ENCODE data around the gene PMEPA1. TPM values are rescaled to one million over a fixed set of nuclear protein-coding genes. Genes with fewer than 3 reads are reported as not detected.

The PMEPA1 gene
- total RNA-seq, 3 donors from 2014 or later (not counting 1 experiment from before 2014, with no cell fraction given), result 1.2 to 5.9 (median 2.4) TPM

DNA sequence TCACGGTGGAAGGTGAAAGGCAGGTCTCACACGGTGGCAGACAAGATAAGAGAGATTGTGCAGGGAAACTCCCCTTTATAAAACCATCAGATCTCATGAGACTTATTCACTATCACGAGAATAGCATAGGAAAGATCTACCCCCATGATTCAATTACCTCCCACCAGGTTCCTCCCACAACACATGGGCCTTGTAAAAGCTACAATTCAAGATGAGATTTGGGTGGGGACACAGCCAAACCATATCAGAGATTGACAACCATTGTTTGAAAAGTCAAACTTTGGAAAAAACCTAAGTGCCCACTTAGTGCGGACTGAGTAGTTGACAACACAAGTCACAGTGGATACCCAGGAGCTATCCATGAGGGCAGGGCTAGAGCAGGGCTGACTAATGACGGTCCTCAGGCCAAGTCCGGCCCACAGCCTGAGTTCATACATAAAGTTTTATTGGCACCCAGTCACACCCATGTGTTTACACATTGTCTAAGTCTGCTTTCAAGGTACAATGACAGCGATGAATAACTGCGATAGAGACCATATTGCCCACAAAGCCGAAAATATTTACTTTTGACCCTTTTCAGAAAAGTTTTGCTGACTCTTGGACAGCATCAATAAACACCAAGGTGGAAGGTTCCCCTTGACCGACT lies 33.8 kb upstream of the PMEPA1 start:
- intact Hi-C loops (cut with micrococcal nuclease), result no loop called here
- H3K27ac ChIP-seq (ENCODE audit: low read length), result no peak overlapping the region
- H3K4me3 ChIP-seq (ENCODE audit: low read length), result no peak overlapping the region
- TF ChIP-seq, protein P1, sequence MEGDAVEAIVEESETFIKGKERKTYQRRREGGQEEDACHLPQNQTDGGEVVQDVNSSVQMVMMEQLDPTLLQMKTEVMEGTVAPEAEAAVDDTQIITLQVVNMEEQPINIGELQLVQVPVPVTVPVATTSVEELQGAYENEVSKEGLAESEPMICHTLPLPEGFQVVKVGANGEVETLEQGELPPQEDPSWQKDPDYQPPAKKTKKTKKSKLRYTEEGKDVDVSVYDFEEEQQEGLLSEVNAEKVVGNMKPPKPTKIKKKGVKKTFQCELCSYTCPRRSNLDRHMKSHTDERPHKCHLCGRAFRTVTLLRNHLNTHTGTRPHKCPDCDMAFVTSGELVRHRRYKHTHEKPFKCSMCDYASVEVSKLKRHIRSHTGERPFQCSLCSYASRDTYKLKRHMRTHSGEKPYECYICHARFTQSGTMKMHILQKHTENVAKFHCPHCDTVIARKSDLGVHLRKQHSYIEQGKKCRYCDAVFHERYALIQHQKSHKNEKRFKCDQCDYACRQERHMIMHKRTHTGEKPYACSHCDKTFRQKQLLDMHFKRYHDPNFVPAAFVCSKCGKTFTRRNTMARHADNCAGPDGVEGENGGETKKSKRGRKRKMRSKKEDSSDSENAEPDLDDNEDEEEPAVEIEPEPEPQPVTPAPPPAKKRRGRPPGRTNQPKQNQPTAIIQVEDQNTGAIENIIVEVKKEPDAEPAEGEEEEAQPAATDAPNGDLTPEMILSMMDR (IDR thresholded peaks at IDR 0.05), result no peak
- no peaks in the 10 kb centered on the region for H3K9me3 ChIP-seq (ENCODE audit: control insufficient read depth, insufficient read depth, low read length)
- no peaks in the 10 kb centered on the region for H3K36me3 ChIP-seq (ENCODE audit: control insufficient read depth, insufficient read depth, low read length)
- Mint-ChIP-seq H3K4me1 (peaks cover 5 to 8% of the 10 kb centered on the region in 2 donors), H3K4me3 (no peak overlapping the region), H3K36me3 (no peaks in the 10 kb centered on the region), H3K27me3 (ENCODE audit: low read depth in 2 of 2) (peaks cover 10 to 25% of the 10 kb centered on the region in 2 donors), H3K9me3 (no peaks in the 10 kb centered on the region), H3K27ac (no peak overlapping the region)
- no peak for DNase-seq
- no peak for ATAC-seq
- peaks cover 3% of the 10 kb centered on the region for H3K4me1 ChIP-seq (ENCODE audit: control insufficient read depth, insufficient read depth, low read length)
- WGBS (ENCODE audit: insufficient coverage), result 85% methylated on average over 8 of the region's 10 CpGs
- H3K27me3 ChIP-seq (ENCODE audit: control insufficient read depth, insufficient read depth, low read length), result peaks cover 4% of the 10 kb centered on the region

DNA sequence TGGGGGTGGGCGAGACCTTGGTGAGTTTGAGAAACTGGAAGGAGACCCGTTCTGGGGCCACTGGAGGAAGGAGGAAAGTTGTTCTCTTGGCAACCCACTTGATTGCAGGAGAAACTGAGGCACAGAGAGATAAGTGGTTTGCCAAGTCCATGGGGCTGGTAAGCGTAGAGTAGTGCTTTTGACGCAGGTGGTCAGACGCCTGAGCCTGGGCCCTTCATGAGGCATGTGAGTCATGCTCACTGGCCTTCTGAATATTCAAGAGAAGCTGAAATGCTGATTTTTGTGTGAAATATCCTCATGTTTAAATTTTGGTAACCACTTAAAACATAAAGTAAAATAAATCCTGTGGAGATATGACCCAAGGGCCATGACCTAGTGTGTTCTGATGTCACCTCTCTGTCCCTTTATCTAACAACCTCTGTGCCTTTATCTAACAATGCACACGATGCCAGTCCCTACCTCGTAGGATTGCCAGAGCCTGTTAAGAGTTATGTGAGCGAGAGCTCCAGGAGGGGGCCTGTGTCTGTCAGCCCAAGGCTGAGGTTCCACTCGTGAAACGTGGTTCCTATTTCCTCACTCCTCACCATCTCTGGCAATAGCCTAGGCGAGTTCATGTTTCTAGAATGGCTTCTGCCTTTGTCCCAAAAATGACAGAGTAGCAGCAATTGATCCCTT lies 32.8 kb upstream of the PMEPA1 start:
- H3K4me1 ChIP-seq (ENCODE audit: control insufficient read depth, insufficient read depth, low read length), result no peaks in the 10 kb centered on the region
- no peak overlapping the region for H3K4me3 ChIP-seq (ENCODE audit: low read length)
- no peak overlapping the region for H3K27ac ChIP-seq (ENCODE audit: low read length)
- WGBS (ENCODE audit: insufficient coverage), result 71% methylated on average over 11 of the region's 11 CpGs
- H3K36me3 Mint-ChIP-seq, result no peaks in the 10 kb centered on the region
- H3K4me1 Mint-ChIP-seq, result peaks cover 4 to 5% of the 10 kb centered on the region in 2 donors
- ATAC-seq (no peak), DNase-seq (no peak)
- intact Hi-C loops (cut with micrococcal nuclease), result no loop called here
- no peak overlapping the region for H3K27ac Mint-ChIP-seq
- no peaks in the 10 kb centered on the region for H3K27me3 ChIP-seq (ENCODE audit: control insufficient read depth, insufficient read depth, low read length)
- peaks cover 7 to 15% of the 10 kb centered on the region in 2 donors for H3K27me3 Mint-ChIP-seq (ENCODE audit: low read depth in 2 of 2)
- H3K36me3 ChIP-seq (ENCODE audit: control insufficient read depth, insufficient read depth, low read length), result no peaks in the 10 kb centered on the region
- H3K9me3 ChIP-seq (ENCODE audit: control insufficient read depth, insufficient read depth, low read length), result no peaks in the 10 kb centered on the region
- no peaks in the 10 kb centered on the region for H3K9me3 Mint-ChIP-seq
- H3K4me3 Mint-ChIP-seq, result no peak overlapping the region
- TF ChIP-seq, protein P1 (IDR thresholded peaks at IDR 0.05), result no peak

DNA sequence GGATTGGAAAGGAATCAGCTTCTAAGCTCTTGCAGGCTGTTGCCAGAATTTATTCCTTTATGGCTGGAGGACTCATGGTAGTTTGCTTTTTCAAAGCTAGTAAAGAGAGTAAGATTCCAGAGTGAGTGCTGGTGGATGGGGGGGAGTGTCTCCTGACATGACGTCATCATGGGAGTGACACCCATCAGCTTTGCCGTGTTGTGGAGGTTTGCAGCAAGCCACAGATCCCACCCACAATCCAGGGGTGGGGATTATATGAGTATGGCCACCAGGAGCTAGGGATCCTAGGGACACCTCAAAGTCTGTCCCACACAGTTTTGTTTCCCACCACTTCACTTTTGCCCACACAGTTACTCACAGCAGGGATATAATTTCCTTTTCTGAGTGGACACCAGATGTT lies 28.7 kb upstream of the PMEPA1 start:
- Mint-ChIP-seq H3K4me3 (no peak overlapping the region), H3K36me3 (no peaks in the 10 kb centered on the region), H3K9me3 (no peaks in the 10 kb centered on the region), H3K27me3 (ENCODE audit: low read depth in 2 of 2) (peaks cover 19 to 22% of the 10 kb centered on the region in 2 donors), H3K27ac (no peak overlapping the region), H3K4me1 (peaks cover 4 to 5% of the 10 kb centered on the region in 2 donors)
- no peaks in the 10 kb centered on the region for H3K36me3 ChIP-seq (ENCODE audit: control insufficient read depth, insufficient read depth, low read length)
- intact Hi-C loops (cut with micrococcal nuclease), result no loop called here
- no peaks in the 10 kb centered on the region for H3K4me1 ChIP-seq (ENCODE audit: control insufficient read depth, insufficient read depth, low read length)
- no peak overlapping the region for H3K4me3 ChIP-seq (ENCODE audit: low read length)
- 80% methylated on average over 2 of the region's 2 CpGs for WGBS (ENCODE audit: insufficient coverage)
- TF ChIP-seq, protein P1 (IDR thresholded peaks at IDR 0.05), result no peak
- DNase-seq (no peak), ATAC-seq (no peak)
- H3K27me3 ChIP-seq (ENCODE audit: control insufficient read depth, insufficient read depth, low read length), result no peaks in the 10 kb centered on the region
- H3K9me3 ChIP-seq (ENCODE audit: control insufficient read depth, insufficient read depth, low read length), result no peaks in the 10 kb centered on the region
- no peak overlapping the region for H3K27ac ChIP-seq (ENCODE audit: low read length)

Data from natural killer cell (primary cell).